SK-N-SH (cell line): ENCODE results near the gene AKAP8.
A peak's percentile ranks its signal among the peaks of the same experiment; 100 is the strongest.

Experiments
- CTCF ChIP-seq: fragments of 200-600 bp; sonication (generic); IDR thresholded peaks from 2 replicates; pipeline ENCODE4 v1.6.1; 2017; ENCODE audit warnings: antibody characterized with exemption, mild to moderate bottlenecking, moderate library complexity
- ELF1 ChIP-seq: IDR thresholded peaks from 2 replicates; pipeline ENCODE4 v1.4.0; 2012
- EP300 ChIP-seq, 2 experiments: IDR thresholded peaks; 2 replicates each; pipeline versions ENCODE4 v1.4.0 to v1.6.1; 2012; ENCODE audit warnings: borderline replicate concordance in 1 of 2, low read depth in 1 of 2, low read length in 1 of 2
- FOXJ3 ChIP-seq: sonication (generic); formaldehyde crosslinking; IDR thresholded peaks from 2 replicates; pipeline ENCODE4 v1.5.1; 2020; ENCODE audit warnings: mild to moderate bottlenecking, missing genetic modification reagents
- JUND ChIP-seq: IDR thresholded peaks from 2 replicates; pipeline ENCODE4 v1.4.0; 2012
- MAX ChIP-seq: IDR thresholded peaks from 2 replicates; pipeline ENCODE4 v1.4.0; 2012; ENCODE audit warnings: low read depth
- NRF1 ChIP-seq: IDR thresholded peaks from 2 replicates; pipeline ENCODE4 v1.6.1; 2012; ENCODE audit warnings: low read depth, mild to moderate bottlenecking, low read length
- RAD21 ChIP-seq: IDR thresholded peaks from 2 replicates; pipeline ENCODE4 v1.6.1; 2012; ENCODE audit warnings: mild to moderate bottlenecking, low read length
- SIN3A ChIP-seq: IDR thresholded peaks from 2 replicates; pipeline ENCODE4 v1.6.1; 2012; ENCODE audit warnings: low read depth, mild to moderate bottlenecking, low read length, moderate library complexity, borderline replicate concordance
- USF2 ChIP-seq: fragments of 150-350 bp; IDR thresholded peaks from 2 replicates; pipeline ENCODE4 v1.6.1; 2017; ENCODE audit warnings: antibody characterized with exemption, low read length, low read depth, borderline replicate concordance
- YY1 ChIP-seq: IDR thresholded peaks from 2 replicates; pipeline ENCODE4 v1.4.0; 2012; ENCODE audit warnings: low read depth, mild to moderate bottlenecking

GRCh38 chr19:15320116-15320515, 59.5 kb downstream of the AKAP8 start:
- TF ChIP-seq CTCF (no peak; the same call in 1 of the 2 replicates), JUND (peak; percentile 59), FOXJ3 (no peak), RAD21 (no peak), ELF1 (no peak), EP300 (IDR thresholded peaks at IDR 0.05; ENCODE audit: borderline replicate concordance in 1 of 2, low read depth in 1 of 2, low read length in 1 of 2) (peak in 1 of 2 experiments; percentile 24; a peak in 1 of 4 replicates), YY1 (no peak), MAX (no peak), USF2 (no peak), SIN3A (no peak), NRF1 (no peak)
